ENCODE measurements around the gene PUM2.

The PUM2 gene

GRCh38 chr2:20339012-20339411, 11.6 kb downstream of the PUM2 start:
- DNase-seq (ENCODE audit: low spot score) = no peak

GRCh38 chr2:20334605-20335203, 15.9 kb downstream of the PUM2 start:
- DNase-seq (ENCODE audit: low spot score) = no peak

DNA sequence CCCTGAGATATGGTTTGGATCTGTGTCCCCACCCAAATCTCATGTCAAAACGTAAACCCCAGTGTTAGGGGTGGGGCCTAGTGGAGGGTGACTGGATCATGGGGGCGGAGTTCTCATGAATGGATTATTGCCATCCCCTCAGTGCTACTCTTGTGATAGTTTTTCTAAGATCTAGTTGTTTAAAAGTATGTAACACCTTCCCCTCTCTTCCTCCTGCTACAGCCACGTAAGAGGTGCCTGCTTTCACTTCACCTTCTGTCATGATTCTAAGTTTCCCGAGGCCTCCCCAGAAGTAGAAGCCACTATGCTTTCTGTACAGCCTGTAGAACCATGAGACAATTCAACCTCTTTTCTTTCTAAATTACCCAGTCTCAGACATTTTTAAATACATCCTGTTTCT, 16.9 kb downstream of the PUM2 start:
- DNase-seq (ENCODE audit: low spot score) = no peak

GRCh38 chr2:20330192-20330591, 20.5 kb downstream of the PUM2 start:
- DNase-seq (ENCODE audit: low spot score) = no peak

- DNase-seq (ENCODE audit: low spot score) = no peak
Observed at GRCh38 chr2:20327370-20327769, 23.3 kb downstream of the PUM2 start.

DNA sequence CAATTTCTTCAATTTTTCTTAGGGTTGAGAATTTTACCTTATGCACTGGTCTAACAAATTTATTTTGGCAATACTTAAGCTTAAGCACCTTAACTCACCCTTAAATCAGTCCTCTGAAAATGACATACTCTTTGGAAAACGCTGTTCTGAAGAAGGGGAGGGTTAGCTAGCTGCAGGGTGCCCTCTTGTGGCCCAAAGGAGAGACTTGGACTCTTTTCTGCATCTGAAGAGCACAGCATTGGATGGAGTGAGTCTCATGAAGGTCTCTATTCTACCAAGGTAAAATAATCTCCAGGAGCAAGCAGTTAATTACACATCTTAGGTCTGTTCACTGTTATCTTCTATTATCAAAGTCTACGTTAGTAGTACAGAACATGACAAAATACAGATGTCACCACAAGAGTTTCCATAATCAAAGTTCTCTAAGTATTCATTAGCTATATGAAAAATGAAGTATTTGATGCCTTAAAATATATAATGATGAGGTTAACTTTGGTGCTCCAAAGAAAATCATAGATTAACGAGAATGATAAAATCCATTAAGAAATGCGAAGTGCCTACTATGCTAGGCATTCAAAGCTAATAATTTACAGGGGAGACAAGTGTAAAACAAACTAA, 24.4 kb downstream of the PUM2 start:
- peak; percentile 58 for DNase-seq (ENCODE audit: low spot score)

DNA sequence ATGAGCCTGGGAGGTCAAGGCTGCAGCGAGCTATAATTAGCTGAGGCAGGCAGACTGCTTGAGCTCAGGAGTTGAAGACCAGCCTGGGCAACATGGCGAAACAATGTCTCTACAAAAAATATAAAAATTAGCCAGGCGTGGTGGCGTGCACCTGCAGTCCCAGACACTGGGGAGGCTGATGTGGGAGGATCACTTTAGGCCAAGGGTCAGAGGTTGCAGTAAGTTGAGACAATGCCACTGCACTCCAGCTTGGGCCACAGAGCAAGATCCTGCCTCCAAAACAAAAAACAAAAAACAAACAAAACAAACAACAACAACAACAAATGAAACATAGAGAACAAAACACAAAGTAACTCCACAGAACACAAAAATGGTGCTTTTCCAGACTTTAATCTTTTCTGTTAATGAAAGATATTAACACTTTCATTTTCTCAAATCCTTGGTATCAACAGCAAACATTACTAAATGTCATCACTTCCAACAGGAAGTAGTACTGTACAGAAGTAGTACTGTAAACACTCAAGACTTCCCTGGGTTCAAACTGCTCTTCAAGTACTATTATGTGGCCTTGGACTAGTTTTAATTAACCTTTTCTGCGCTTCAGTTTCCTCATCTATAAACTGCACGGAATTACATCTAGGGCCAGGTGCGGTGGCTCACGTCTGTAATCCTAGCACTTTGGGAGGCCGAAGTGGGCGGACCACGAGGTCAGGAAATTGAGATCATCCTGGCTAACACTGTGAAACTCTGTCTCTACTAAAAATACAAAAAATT, 27.9 kb downstream of the PUM2 start:
- no peak for DNase-seq (ENCODE audit: low spot score)

DNA sequence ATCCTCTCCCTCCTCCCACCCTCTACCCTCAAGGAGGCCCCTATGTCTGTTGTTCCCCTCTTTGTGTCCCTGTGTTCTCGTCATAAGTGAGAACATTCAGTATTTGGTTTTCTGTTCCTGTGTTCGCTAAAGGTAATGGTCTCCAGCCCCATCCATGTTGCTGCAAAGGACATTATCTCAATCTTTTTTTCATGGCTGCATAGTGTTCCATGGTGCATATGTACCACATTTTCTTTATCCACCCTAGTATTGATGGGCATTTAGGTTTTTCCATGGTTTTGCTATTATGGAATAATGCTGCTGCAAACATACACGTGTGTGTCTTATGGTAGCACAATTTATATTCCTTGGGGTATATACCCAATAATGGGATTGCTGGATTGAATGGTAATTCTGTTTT, 33.0 kb downstream of the PUM2 start:
- DNase-seq (ENCODE audit: low spot score) = no peak

DNA sequence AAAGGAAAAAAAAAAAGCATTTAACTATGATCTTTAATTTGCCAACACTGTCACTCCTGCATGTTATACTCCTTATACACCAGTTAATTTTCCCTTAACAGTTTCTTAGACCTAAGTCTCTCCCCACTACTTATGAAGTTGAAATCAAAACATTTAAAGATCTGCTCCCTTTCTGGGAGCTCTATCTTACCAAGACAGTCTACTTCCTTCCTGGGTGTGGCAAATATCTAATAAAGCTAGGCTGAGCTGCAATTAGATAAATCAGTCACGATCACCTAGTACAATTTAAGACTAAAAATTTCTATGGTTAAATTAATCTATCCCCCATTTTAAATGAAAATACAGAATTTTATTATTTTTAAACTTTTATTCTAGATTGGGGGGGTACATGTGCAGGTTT, 33.4 kb downstream of the PUM2 start:
- DNase-seq (ENCODE audit: low spot score) = no peak

DNA sequence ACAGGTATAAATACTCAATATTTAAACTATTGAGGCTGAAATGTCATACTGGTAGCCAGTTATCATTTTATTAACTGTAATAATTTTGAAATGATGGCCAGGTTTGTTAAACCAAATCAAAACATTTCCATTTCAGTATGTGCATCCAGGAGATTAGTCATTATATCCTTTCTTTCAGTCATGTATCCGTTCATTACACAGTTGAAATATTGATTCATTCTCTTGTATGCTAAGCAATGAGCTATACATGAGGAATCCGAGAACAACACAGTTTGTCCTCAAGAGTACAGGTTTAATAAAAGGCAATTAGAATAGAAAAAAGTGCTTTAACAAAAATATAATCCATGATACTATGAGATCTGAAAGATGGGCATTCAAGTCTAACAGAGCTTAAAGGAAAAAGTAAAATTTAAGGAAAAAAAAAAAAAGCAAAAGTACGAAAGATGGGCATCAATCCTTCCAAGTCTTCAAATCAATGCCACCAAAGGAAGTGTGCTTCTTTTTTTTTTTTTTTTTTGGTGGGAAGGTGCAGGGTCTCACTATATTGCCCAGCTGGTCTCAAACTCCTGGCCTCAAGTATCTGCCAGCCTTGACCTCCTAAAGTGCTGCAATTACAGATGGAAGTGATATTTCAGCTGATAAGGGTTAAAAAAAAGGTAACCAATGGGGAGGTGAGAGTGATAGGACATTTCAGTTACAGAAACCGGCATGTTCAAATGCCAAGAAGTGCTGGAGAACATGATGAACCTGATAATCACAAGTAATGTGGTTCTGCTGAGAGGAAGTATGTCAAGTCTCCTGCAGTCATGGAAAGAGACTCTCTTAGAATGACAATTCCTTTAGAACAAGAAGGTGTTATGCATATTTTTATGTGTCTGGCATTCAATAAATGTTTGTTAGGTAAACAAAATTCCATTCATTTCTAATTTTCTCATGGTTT, 35.8 kb downstream of the PUM2 start:
- no peak for DNase-seq (ENCODE audit: low spot score)

DNA sequence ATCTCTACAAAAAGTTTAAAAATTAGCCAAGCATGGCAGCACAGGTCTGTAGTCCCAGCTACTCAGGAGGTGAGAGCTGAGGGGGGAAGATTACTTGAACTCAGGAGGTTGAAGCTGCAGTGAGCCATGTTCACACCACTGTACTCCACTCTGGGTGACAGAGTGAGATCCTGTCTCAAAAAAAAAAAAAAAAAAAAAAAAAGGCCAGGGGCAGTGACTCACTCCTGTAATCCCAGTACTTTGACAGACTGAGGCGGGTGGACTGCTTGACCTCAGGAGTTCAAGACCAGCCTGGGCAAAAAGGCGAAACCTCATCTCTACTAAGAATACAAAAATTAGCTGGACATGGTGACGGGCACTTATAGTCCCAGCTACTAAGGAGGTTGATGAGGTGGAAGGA, 37.0 kb downstream of the PUM2 start:
- DNase-seq (ENCODE audit: low spot score) = no peak

DNA sequence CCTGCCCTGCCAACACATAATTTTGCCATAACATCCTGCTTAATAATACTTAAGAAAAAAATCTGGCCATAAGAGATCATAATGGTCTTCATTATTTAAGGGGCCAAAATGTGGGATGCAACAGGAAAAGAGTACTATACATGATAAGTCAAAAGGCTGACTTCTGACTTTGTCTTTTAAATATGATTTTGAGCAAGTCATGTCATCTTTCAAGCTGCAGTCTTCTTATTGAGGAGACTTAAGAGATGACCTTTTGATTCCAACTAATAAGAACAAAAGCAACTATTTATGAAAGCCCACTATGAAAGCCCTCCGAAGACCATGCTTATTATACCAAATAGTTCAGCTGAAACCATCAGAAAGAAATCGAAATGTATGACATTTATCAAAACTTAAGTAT, 41.6 kb downstream of the PUM2 start:
- no peak for DNase-seq (ENCODE audit: low spot score)

GRCh38 chr2:20307311-20307710, 43.3 kb downstream of the PUM2 start:
- no peak for DNase-seq (ENCODE audit: low spot score)

- DNase-seq (ENCODE audit: low spot score) = no peak
Observed at GRCh38 chr2:20304411-20304810, 46.2 kb downstream of the PUM2 start.

DNA sequence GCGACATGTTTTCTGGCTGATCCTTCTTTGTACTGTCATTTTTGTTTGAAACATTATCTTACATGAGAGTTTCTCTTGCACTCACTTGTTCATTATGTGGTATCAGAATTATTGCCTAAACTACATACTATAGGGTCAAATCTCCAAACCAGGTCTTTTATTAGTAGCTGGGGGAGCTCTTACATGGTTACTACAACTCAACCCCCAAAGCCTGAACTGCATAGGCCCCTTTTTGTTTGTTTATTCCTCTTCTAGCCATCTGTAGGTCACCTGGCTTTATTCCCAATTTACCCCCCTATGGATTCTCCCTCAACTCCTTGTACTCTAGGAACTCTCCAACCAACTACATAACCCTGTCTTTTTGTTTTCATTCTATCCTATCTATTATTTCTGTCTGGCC, 46.7 kb downstream of the PUM2 start:
- DNase-seq (ENCODE audit: low spot score) = no peak

DNA sequence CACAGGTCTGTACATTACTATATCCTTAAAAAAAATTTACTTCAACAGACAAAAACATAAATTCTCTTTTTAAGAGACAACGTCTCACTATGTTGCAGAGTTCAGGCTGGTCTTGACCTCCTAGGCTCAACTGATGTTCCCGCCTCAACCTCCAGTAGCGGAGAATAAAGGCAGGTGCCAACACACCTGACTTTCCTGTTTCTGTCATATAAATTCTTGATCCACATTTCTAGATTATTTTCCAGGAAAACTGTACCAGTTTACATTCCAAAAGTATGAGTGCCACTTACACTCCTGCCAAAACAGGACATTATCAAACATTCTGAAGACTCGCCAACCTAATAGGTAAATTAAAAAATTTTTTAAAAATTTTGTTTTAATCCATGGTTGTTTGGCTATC, 48.6 kb downstream of the PUM2 start:
- DNase-seq (ENCODE audit: low spot score) = no peak

DNA sequence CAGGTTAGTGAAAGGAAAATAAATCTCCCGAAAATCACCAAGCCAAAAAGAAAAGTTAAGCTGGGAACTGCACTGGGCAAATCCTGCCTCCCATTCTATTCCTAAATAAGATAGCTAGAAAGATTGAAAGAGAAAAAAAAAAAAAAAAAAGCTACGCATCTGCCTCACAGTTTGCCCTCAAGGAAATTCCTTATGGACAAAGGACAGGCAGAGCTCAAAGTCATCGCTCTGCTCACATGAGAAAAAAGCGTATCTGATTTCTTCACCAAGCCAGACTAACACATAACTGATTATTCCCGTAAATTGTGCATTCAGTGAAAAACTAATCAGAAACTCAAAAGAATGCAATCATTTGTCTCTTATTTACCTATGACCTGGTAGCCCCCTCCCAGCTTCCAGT, 50.0 kb downstream of the PUM2 start:
- DNase-seq (ENCODE audit: low spot score) = no peak

DNA sequence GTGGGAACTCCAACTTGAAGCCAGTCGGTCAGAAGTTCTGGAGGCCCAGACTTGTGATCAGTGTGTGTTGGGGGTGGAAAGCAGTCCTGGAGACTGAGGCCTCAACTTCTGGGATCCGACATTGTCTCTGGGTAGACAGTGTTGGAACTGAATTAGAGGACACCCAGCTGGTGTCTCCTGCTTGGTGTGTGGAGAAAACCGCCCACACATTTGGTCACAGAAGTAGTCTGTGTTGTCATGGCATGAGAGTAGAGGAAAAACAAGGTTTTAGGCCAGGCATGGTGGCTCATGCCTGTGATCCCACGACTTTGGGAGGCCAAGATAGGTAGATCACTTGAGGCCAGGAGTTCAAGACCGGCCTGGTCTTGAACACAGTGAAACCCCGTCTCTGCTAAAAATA, 51.5 kb downstream of the PUM2 start:
- no peak for DNase-seq (ENCODE audit: low spot score)

GRCh38 chr2:20294231-20294630, 56.4 kb downstream of the PUM2 start:
- no peak for DNase-seq (ENCODE audit: low spot score)

GRCh38 chr2:20292984-20293383, 57.7 kb downstream of the PUM2 start:
- no peak for DNase-seq (ENCODE audit: low spot score)

DNA sequence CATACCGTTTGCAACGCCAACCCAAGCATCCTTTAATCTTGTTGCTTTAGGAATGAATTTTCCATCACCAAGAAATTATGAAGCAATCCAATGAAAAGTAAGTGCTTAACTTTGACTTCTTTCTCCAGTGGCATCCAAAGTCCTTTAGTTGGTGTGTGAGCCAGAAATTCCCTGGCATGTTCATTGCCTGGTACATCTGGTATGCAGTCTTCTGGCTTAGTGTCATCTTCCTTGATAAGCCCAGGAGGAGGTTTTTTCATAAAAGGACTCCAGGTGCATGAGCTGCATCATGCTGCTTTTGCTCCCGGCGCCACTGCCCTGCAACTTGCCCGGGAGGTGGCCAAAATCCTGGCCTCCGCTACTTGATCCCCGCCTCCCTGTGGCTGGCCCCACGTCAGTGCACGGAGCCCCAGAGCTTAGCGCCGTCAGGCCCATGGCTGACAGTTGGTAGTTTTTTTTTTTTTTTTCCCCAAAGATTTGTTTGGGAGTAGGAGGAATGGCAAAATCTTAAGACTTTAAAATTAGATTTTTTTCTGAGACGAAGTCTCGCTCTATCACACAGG, 58.7 kb downstream of the PUM2 start:
- no peak for DNase-seq (ENCODE audit: low spot score)

DNA sequence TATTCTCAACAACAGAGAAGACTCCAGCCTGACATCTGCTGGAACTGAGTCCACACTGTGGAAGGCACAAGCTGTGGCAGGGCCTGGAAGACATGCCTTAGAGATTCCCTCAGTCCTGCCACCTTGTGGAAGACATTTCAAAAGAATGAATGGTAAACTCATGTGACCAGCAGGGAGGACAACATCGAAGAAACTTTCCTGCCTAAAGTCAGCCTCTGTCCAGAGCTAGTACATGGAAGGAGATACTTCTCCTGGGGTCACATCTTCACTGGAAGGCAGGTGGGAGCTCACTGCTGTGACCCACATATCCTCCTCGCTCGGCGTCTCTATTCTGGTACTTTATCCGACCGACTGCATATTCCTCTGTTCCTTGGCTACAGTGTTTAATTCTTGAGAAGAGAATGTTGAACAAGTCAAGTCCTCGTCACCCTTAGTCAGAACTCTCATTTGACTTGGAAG, 59.5 kb downstream of the PUM2 start:
- peak; percentile 27 for DNase-seq (ENCODE audit: low spot score)

All from activated CD4-positive, alpha-beta T cell treated with anti-CD3 and anti-CD28 coated beads, Interleukin-2, Interleukin-4, amounts not matched to agents 100 ng/mL and 50 ng/mL, durations not matched to agents 16 hours and 8 hours (primary cell).